SU-DHL-6 (cell line): Measurements from ENCODE around the gene RABGAP1.

Experiments used
- H2AFZ ChIP-seq: fragments of 200-600 bp; sonication (generic); 2 replicates; pipeline ENCODE4 v1.6.1; 2014; ENCODE audit warnings: low read depth, mild to moderate bottlenecking, moderate library complexity, mixed read lengths, antibody characterized with exemption, low read length; ENCODE audit not compliant: severe bottlenecking
- H3F3A ChIP-seq: fragments of 200-600 bp; shearing (Covaris generic); 2 replicates; pipeline ENCODE4 v1.6.0; 2016; ENCODE audit warnings: antibody characterized with exemption, mild to moderate bottlenecking; ENCODE audit not compliant: insufficient read depth
- H3K27ac ChIP-seq: fragments of 200-600 bp; sonication (generic); 2 replicates; pipeline ENCODE4 v1.5.1; 2016; ENCODE audit warnings: low read depth, mild to moderate bottlenecking, low read length, moderate library complexity, mixed read lengths
- H3K27me3 ChIP-seq: fragments of 200-600 bp; sonication (generic), shearing (Covaris generic); 2 replicates; pipeline ENCODE4 v1.6.0; 2014; ENCODE audit warnings: mild to moderate bottlenecking, low read length
- H3K36me3 ChIP-seq: fragments of 200-600 bp; sonication (generic); 2 replicates; pipeline ENCODE4 v1.6.1; 2014; ENCODE audit warnings: mild to moderate bottlenecking, low read length, mixed read lengths
- H3K4me2 ChIP-seq: fragments of 300-600, 200-600 bp; shearing (Covaris generic), sonication (generic); 2 replicates; pipeline ENCODE4 v1.6.0; 2014; ENCODE audit warnings: low read length, low read depth, mild to moderate bottlenecking; ENCODE audit not compliant: poor library complexity, severe bottlenecking
- H3K4me3 ChIP-seq: fragments of 200-600 bp; sonication (generic); 2 replicates; pipeline ENCODE4 v1.5.1; 2014; ENCODE audit warnings: antibody characterized with exemption, low read length, mild to moderate bottlenecking, mixed read lengths; ENCODE audit not compliant: insufficient read depth, poor library complexity, severe bottlenecking
- H3K79me2 ChIP-seq: fragments of 200-600 bp; sonication (generic); 2 replicates; pipeline ENCODE4 v1.6.1; 2014; ENCODE audit warnings: mild to moderate bottlenecking, low read length, moderate library complexity; ENCODE audit not compliant: insufficient read depth
- H3K9ac ChIP-seq: fragments of 200-600 bp; sonication (generic); 2 replicates; pipeline ENCODE4 v1.7.0; 2014; ENCODE audit warnings: mild to moderate bottlenecking, low read length
- H3K9me2 ChIP-seq: fragments of 200-600 bp; sonication (generic); replicated peaks from 2 replicates; pipeline ENCODE4 v1.6.1; 2014; ENCODE audit warnings: low read length; ENCODE audit not compliant: insufficient read depth
- H3K9me3 ChIP-seq: fragments of 200-600 bp; sonication (generic); 2 replicates; pipeline ENCODE4 v1.6.1; 2014; ENCODE audit warnings: low read length, mixed read lengths; ENCODE audit not compliant: insufficient read depth
- H4K20me1 ChIP-seq: fragments of 200-600 bp; sonication (generic); 2 replicates; pipeline ENCODE4 v1.6.1; 2014; ENCODE audit warnings: low read depth, mild to moderate bottlenecking, antibody characterized with exemption, low read length, moderate library complexity, mixed read lengths
- CTCF ChIP-seq: fragments of 200-600 bp; sonication (generic); IDR thresholded peaks from one replicate; pipeline ENCODE4 v1.5.1; 2017; ENCODE audit warnings: antibody characterized with exemption, mild to moderate bottlenecking, low read length, moderate library complexity; ENCODE audit not compliant: insufficient read depth, poor library complexity, severe bottlenecking
- EZH2phosphoT487 ChIP-seq: fragments of 200-600 bp; sonication (generic), shearing (Covaris generic); conservative IDR thresholded peaks from 2 replicates; pipeline ENCODE4 v1.6.1; 2018; ENCODE audit warnings: mild to moderate bottlenecking, antibody characterized with exemption, low read length, moderate library complexity, mixed read lengths

The RABGAP1 gene

DNA sequence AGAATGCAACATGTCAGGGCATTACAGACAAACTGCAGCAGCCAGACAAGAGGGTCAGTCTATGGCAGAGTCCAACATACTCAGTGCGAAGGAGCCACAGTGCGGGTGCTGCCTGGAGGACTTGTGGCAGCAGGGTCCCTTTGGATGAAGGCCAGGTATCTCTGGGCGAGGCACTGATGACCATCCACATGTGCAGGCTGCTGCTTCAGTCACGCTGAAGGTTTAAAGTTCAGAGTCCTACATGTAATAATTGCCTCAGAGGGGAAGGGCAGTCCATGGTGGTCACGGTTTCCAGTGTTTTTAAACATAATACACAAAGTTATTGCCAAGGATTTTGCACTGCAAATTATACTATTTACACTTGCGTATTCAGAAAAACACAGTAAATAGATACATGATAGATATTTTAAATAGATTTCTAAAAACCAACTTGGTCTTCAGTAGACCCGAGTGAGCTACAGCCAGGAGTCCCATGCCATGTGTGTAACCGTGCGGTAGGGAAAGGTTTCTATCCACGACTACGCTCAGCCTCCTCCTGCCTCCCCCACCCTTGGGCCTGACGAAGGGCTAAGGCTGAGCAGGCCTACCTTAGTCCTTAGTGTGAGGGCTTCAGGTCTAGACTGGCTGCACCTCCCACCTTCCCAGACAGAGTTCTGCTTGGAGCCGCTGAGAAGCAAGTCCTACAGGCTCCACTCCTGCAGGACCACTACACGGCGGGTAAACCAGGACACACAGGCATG, 168.9 kb downstream of the RABGAP1 start:
- no peaks in the 10 kb centered on the region for H3K27me3 ChIP-seq
- H3K9ac ChIP-seq, result no peak overlapping the region
- no peak overlapping the region for H2AFZ ChIP-seq
- no peaks in the 10 kb centered on the region for H4K20me1 ChIP-seq
- no peak overlapping the region for H3K4me2 ChIP-seq
- no peaks in the 10 kb centered on the region for H3K79me2 ChIP-seq
- peaks cover 14% of the 10 kb centered on the region for H3F3A ChIP-seq
- no peak overlapping the region for H3K4me3 ChIP-seq
- no peak overlapping the region for H3K27ac ChIP-seq
- no peaks in the 10 kb centered on the region for H3K9me2 ChIP-seq
- no peaks in the 10 kb centered on the region for H3K9me3 ChIP-seq
- TF ChIP-seq CTCF (no peak), EZH2phosphoT487 (no peak)
- H3K36me3 ChIP-seq, result no peaks in the 10 kb centered on the region

- Histone ChIP-seq H3K4me3 (no peak overlapping the region), H3K4me2 (no peak overlapping the region), H3K27ac (no peak overlapping the region), H3K36me3 (peaks cover 4% of the 10 kb centered on the region; the same call in 1 of the 2 replicates), H3K9ac (no peak overlapping the region), H3K9me3 (no peaks in the 10 kb centered on the region), H3K79me2 (no peaks in the 10 kb centered on the region), H3F3A (no peaks in the 10 kb centered on the region), H3K27me3 (no peaks in the 10 kb centered on the region), H4K20me1 (no peaks in the 10 kb centered on the region), H3K9me2 (no peaks in the 10 kb centered on the region), H2AFZ (no peak overlapping the region)
- TF ChIP-seq EZH2phosphoT487, result no peak
- no peak for TF ChIP-seq CTCF
These were observed 170.7 kb downstream of the RABGAP1 start for GRCh38 chr9:123111427-123112014.

- Histone ChIP-seq H3K9ac (no peak overlapping the region), H3K79me2 (no peaks in the 10 kb centered on the region), H3K4me3 (no peak overlapping the region), H3K36me3 (peaks cover 4% of the 10 kb centered on the region; the same call in 1 of the 2 replicates), H3K4me2 (no peak overlapping the region), H3K9me3 (no peaks in the 10 kb centered on the region), H3K9me2 (no peaks in the 10 kb centered on the region), H4K20me1 (no peaks in the 10 kb centered on the region), H3K27ac (no peak overlapping the region), H3F3A (no peaks in the 10 kb centered on the region), H2AFZ (no peak overlapping the region), H3K27me3 (no peaks in the 10 kb centered on the region)
- TF ChIP-seq EZH2phosphoT487 (no peak), CTCF (no peak)
These were observed 171.5 kb downstream of the RABGAP1 start for GRCh38 chr9:123112015-123112975.
